Measurements from ENCODE around the gene CBLN1. TPM values are rescaled to one million over a fixed set of nuclear protein-coding genes. Genes with fewer than 3 reads are reported as not detected.
A peak's percentile ranks its signal among the peaks of the same experiment; 100 is the strongest.

Gene CBLN1
- total and polyA plus RNA-seq, 9 of the 15 experiments (the other 6 are each of a cell fraction or from before 2014, with no cell fraction given): not detected

DNA sequence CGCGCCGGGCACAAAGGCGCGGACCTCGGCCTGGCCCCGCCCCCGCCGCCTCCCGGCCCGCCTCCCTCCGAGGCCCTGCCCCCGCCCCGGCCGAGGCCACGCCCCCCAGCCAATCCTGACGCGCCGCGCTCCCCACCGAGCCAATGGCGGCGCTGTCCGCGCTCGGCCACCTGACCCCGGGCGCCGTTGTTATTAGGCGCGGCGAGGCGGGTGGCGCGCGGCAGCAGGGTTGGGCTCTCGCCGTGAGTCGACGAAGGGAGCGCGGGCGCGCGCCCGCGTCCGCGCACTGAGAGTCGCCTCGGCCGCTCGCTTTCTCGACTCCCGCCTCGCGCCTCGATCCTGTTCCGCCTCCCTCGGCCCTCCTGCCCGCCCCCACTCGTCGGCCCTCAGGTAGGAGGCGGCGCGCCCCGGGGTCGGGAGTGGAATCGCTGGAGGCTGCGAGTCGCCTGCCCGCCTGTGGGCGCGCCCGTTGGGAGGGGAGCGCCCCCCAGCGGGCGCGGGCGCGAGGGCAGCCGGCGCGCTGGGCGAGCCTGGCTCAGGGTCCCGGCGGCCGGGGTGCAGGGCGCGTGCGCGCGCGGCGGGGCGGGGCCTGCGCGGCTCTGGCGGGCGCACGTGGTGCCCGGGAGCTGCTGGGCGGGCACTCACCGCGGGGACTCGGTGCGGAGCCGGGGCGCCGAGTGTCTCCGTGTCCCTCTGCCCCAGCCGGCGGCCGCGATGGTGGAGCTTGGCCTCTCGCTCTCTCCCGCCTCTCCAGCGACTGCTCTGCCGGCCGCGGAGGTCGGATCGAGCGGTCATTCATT is 405 bp upstream of the CBLN1 start (continued):
- TF ChIP-seq CBX1 (IDR thresholded peaks at IDR 0.05; ENCODE audit: low read depth) (no peak), CREB1 (IDR thresholded peaks at IDR 0.05) (no peak), CREB1 (CRISPR knock-in tag; IDR thresholded peaks at IDR 0.05) (no peak), ZNF384 (IDR thresholded peaks at IDR 0.05; ENCODE audit: low read depth, low read length) (no peak), MAFF (IDR thresholded peaks at IDR 0.05; ENCODE audit: low read length) (no peak), ZFPM2 (CRISPR knock-in tag; IDR thresholded peaks at IDR 0.05) (no peak), JUND (IDR thresholded peaks at IDR 0.05; ENCODE audit: borderline replicate concordance, low read depth, low read length) (no peak), JUND (tag; IDR thresholded peaks at IDR 0.05; ENCODE audit: borderline replicate concordance, low read depth, low read length) (no peak), CXXC5 (CRISPR knock-in tag; IDR thresholded peaks at IDR 0.05) (peak; percentile 72), ZNF444 (CRISPR knock-in tag; IDR thresholded peaks at IDR 0.05) (no peak), CEBPG (CRISPR knock-in tag; IDR thresholded peaks at IDR 0.05) (no peak), CEBPG (tag; conservative IDR thresholded peaks at IDR 0.05 in 1 of 2, IDR thresholded peaks at IDR 0.05 in 1 of 2) (no peak), XRCC4 (IDR thresholded peaks at IDR 0.05; ENCODE audit: extremely low read depth, insufficient read depth, insufficient read length) (no peak), ESRRA (IDR thresholded peaks at IDR 0.05; ENCODE audit: borderline replicate concordance, low read depth) (peak; percentile 38; the same call in 1 of the 2 replicates), HNRNPH1 (optimal IDR thresholded peaks at IDR 0.05; ENCODE audit: low read depth, low read length) (no peak), ATF1 (CRISPR knock-in tag; IDR thresholded peaks at IDR 0.05) (no peak), ATF1 (tag; IDR thresholded peaks at IDR 0.05) (no peak), ZNF75A (CRISPR knock-in tag; IDR thresholded peaks at IDR 0.05) (no peak)
- TF ChIP-seq, protein P1, sequence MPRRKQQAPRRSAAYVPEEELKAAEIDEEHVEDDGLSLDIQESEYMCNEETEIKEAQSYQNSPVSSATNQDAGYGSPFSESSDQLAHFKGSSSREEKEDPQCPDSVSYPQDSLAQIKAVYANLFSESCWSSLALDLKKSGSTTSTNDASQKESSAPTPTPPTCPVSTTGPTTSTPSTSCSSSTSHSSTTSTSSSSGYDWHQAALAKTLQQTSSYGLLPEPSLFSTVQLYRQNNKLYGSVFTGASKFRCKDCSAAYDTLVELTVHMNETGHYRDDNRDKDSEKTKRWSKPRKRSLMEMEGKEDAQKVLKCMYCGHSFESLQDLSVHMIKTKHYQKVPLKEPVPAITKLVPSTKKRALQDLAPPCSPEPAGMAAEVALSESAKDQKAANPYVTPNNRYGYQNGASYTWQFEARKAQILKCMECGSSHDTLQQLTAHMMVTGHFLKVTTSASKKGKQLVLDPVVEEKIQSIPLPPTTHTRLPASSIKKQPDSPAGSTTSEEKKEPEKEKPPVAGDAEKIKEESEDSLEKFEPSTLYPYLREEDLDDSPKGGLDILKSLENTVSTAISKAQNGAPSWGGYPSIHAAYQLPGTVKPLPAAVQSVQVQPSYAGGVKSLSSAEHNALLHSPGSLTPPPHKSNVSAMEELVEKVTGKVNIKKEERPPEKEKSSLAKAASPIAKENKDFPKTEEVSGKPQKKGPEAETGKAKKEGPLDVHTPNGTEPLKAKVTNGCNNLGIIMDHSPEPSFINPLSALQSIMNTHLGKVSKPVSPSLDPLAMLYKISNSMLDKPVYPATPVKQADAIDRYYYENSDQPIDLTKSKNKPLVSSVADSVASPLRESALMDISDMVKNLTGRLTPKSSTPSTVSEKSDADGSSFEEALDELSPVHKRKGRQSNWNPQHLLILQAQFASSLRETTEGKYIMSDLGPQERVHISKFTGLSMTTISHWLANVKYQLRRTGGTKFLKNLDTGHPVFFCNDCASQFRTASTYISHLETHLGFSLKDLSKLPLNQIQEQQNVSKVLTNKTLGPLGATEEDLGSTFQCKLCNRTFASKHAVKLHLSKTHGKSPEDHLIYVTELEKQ (CRISPR knock-in tag; IDR thresholded peaks at IDR 0.05): no peak
- TF ChIP-seq, protein P2, sequence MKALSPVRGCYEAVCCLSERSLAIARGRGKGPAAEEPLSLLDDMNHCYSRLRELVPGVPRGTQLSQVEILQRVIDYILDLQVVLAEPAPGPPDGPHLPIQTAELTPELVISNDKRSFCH (CRISPR knock-in tag; IDR thresholded peaks at IDR 0.05): no peak
- TF ChIP-seq, protein P2 (tag; IDR thresholded peaks at IDR 0.05): no peak
- TF ChIP-seq, protein P3, sequence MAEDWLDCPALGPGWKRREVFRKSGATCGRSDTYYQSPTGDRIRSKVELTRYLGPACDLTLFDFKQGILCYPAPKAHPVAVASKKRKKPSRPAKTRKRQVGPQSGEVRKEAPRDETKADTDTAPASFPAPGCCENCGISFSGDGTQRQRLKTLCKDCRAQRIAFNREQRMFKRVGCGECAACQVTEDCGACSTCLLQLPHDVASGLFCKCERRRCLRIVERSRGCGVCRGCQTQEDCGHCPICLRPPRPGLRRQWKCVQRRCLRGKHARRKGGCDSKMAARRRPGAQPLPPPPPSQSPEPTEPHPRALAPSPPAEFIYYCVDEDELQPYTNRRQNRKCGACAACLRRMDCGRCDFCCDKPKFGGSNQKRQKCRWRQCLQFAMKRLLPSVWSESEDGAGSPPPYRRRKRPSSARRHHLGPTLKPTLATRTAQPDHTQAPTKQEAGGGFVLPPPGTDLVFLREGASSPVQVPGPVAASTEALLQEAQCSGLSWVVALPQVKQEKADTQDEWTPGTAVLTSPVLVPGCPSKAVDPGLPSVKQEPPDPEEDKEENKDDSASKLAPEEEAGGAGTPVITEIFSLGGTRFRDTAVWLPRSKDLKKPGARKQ (CRISPR knock-in tag; IDR thresholded peaks at IDR 0.05): no peak
- TF ChIP-seq, protein P4, sequence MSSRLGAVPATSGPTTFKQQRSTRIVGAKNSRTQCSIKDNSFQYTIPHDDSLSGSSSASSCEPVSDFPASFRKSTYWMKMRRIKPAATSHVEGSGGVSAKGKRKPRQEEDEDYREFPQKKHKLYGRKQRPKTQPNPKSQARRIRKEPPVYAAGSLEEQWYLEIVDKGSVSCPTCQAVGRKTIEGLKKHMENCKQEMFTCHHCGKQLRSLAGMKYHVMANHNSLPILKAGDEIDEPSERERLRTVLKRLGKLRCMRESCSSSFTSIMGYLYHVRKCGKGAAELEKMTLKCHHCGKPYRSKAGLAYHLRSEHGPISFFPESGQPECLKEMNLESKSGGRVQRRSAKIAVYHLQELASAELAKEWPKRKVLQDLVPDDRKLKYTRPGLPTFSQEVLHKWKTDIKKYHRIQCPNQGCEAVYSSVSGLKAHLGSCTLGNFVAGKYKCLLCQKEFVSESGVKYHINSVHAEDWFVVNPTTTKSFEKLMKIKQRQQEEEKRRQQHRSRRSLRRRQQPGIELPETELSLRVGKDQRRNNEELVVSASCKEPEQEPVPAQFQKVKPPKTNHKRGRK (tag; IDR thresholded peaks at IDR 0.05): no peak
